ENCODE data around the gene C16orf89. TPM values are rescaled to one million over a fixed set of nuclear protein-coding genes. Genes with fewer than 3 reads are reported as not detected.
"Not testable (repeated sequence)": the region's sequence is repeated elsewhere in the genome, so short reads cannot be mapped to it uniquely, and the experiment has no call there.

C16orf89 gene
- total and polyA plus RNA-seq, 10 of the 15 experiments (the other 5 are each of a cell fraction or from before 2014, with no cell fraction given) = not detected

GRCh38 chr16:5080461-5080860, 14.7 kb upstream of the C16orf89 start:
- H3K4me1 ChIP-seq (ENCODE audit: control insufficient read depth, insufficient read depth, low read length); H3K79me2 ChIP-seq (ENCODE audit: control insufficient read depth, insufficient read depth, low read length); H3K27me3 ChIP-seq (replicated peaks in 1 of 2; ENCODE audit: control insufficient read depth in 2 of 2, insufficient read depth in 2 of 2, low read length in 1 of 2); H3K36me3 ChIP-seq (ENCODE audit: control insufficient read depth in 2 of 2, insufficient read depth in 2 of 2, low read length in 1 of 2); H4K20me1 ChIP-seq (ENCODE audit: control insufficient read depth, insufficient read depth); ATAC-seq; BruUV-seq (replicated peaks); H3K9me3 ChIP-seq (replicated peaks; ENCODE audit: control insufficient read depth, insufficient read depth, low read length); H3K4me3 ChIP-seq; DNase-seq (ENCODE audit: low read depth, low spot score); intact Hi-C loops (cut with micrococcal nuclease; ENCODE audit: unreplicated experiment); RAD21 ChIA-PET (ENCODE audit: unreplicated experiment); FAIRE-seq; POLR2A ChIA-PET; H2AFZ ChIP-seq (ENCODE audit: control insufficient read depth, low read depth, low read length); SMC1A ChIA-PET (ENCODE audit: uncharacterized antibody, unreplicated experiment); H3K27ac ChIP-seq (ENCODE audit: control insufficient read depth, insufficient read depth); CTCF ChIA-PET; H3K9ac ChIP-seq (ENCODE audit: control insufficient read depth, insufficient read depth, low read length); H3K4me2 ChIP-seq (ENCODE audit: control insufficient read depth, insufficient read depth): not testable (repeated sequence)
- 95% methylated on average over 12 of the region's 12 CpGs for WGBS (ENCODE audit: insufficient coverage, insufficient replicate concordance, low lambda C conversion rate, missing lambda C conversion rate)
- in situ Hi-C loops (cut with MboI) = loop anchor here (10.0 kb wide), 1 partner anchor 236 kb away; the partner anchor contains the start of genes GLYR1 and UBN1

DNA sequence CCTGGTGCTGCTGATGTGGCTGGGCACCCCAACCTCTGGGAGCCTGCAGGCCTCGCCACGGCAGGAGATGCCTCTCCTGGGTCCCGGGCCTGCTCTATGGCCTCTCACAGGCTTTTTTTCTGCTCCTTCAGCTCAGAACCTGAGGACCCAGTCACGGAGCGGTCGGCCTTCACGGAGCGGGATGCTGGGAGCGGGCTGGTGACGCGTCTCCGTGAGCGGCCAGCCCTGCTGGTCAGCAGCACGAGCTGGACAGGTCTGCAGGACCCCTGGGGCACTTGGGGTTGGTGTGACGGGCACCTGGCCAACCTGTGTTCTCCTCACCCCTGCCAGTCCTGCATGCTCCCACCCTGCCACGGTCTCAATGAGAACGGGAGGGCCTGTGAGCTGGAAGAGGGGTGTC, 12.9 kb upstream of the C16orf89 start:
- H3K4me2 ChIP-seq (ENCODE audit: control insufficient read depth, insufficient read depth) = no peak overlapping the region
- CTCF ChIA-PET = no interaction called here
- H4K20me1 ChIP-seq (ENCODE audit: control insufficient read depth, insufficient read depth) = no peaks in the 10 kb centered on the region
- H2AFZ ChIP-seq (ENCODE audit: control insufficient read depth, low read depth, low read length) = no peak overlapping the region
- no peaks in the 10 kb centered on the region for H3K4me1 ChIP-seq (ENCODE audit: control insufficient read depth, insufficient read depth, low read length)
- no peak overlapping the region for H3K9ac ChIP-seq (ENCODE audit: control insufficient read depth, insufficient read depth, low read length)
- H3K9me3 ChIP-seq (replicated peaks; ENCODE audit: control insufficient read depth, insufficient read depth, low read length) = no peaks in the 10 kb centered on the region
- ATAC-seq (no peak), DNase-seq (ENCODE audit: low read depth, low spot score) (no peak), FAIRE-seq (no peak)
- peaks cover 5% of the 10 kb centered on the region in 2 experiments; a peak in 3 of 4 replicates for H3K36me3 ChIP-seq (ENCODE audit: control insufficient read depth in 2 of 2, insufficient read depth in 2 of 2, low read length in 1 of 2)
- TF ChIP-seq TCF7 (IDR thresholded peaks at IDR 0.05; ENCODE audit: borderline replicate concordance) (no peak), PML (IDR thresholded peaks at IDR 0.05; ENCODE audit: low read length) (no peak), EGR1 (IDR thresholded peaks at IDR 0.05; ENCODE audit: borderline replicate concordance in 1 of 2, low read depth in 2 of 2, low read length in 2 of 2) (no peak), NBN (IDR thresholded peaks at IDR 0.05) (no peak), NFXL1 (IDR thresholded peaks at IDR 0.05; ENCODE audit: borderline replicate concordance) (no peak), RBBP5 (conservative IDR thresholded peaks at IDR 0.05) (no peak), CBFB (IDR thresholded peaks at IDR 0.05; ENCODE audit: low read depth) (no peak), TBL1XR1 (IDR thresholded peaks at IDR 0.05; ENCODE audit: low read depth, low read length) (no peak), CEBPB (IDR thresholded peaks at IDR 0.05; ENCODE audit: borderline replicate concordance in 1 of 2, low read depth in 2 of 2, low read length in 2 of 2) (no peak), FOXM1 (IDR thresholded peaks at IDR 0.05; ENCODE audit: low read depth, low read length) (no peak), NFIC (IDR thresholded peaks at IDR 0.05; ENCODE audit: low read depth, low read length) (no peak), IKZF1 (conservative IDR thresholded peaks at IDR 0.05) (no peak), TAF1 (IDR thresholded peaks at IDR 0.05; ENCODE audit: borderline replicate concordance, low read depth, low read length) (no peak)
- TF ChIP-seq, protein P1, sequence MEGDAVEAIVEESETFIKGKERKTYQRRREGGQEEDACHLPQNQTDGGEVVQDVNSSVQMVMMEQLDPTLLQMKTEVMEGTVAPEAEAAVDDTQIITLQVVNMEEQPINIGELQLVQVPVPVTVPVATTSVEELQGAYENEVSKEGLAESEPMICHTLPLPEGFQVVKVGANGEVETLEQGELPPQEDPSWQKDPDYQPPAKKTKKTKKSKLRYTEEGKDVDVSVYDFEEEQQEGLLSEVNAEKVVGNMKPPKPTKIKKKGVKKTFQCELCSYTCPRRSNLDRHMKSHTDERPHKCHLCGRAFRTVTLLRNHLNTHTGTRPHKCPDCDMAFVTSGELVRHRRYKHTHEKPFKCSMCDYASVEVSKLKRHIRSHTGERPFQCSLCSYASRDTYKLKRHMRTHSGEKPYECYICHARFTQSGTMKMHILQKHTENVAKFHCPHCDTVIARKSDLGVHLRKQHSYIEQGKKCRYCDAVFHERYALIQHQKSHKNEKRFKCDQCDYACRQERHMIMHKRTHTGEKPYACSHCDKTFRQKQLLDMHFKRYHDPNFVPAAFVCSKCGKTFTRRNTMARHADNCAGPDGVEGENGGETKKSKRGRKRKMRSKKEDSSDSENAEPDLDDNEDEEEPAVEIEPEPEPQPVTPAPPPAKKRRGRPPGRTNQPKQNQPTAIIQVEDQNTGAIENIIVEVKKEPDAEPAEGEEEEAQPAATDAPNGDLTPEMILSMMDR (IDR thresholded peaks at IDR 0.05 in 2 of 3, conservative IDR thresholded peaks at IDR 0.05 in 1 of 3; ENCODE audit: control insufficient read depth in 2 of 3, extremely low read depth in 1 of 3, insufficient read depth in 1 of 3, low read depth in 3 of 3, low read length in 3 of 3) = no peak
- TF ChIP-seq, protein P2, sequence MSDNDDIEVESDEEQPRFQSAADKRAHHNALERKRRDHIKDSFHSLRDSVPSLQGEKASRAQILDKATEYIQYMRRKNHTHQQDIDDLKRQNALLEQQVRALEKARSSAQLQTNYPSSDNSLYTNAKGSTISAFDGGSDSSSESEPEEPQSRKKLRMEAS (IDR thresholded peaks at IDR 0.05; ENCODE audit: low read depth, low read length) = no peak
- H3K27me3 ChIP-seq (replicated peaks in 1 of 2; ENCODE audit: control insufficient read depth in 2 of 2, insufficient read depth in 2 of 2, low read length in 1 of 2) = no peaks in the 10 kb centered on the region
- H3K4me3 ChIP-seq = no peak overlapping the region
- 93% methylated on average over 17 of the region's 17 CpGs for WGBS (ENCODE audit: insufficient coverage, insufficient replicate concordance, low lambda C conversion rate, missing lambda C conversion rate)
- RAD21 ChIA-PET (ENCODE audit: unreplicated experiment) = no interaction called here
- no TSS peak for BruUV-seq (replicated peaks)
- no peak overlapping the region for H3K27ac ChIP-seq (ENCODE audit: control insufficient read depth, insufficient read depth)
- H3K79me2 ChIP-seq (ENCODE audit: control insufficient read depth, insufficient read depth, low read length) = no peaks in the 10 kb centered on the region
- SMC1A ChIA-PET (ENCODE audit: uncharacterized antibody, unreplicated experiment) = no interaction called here
- intact Hi-C loops (cut with micrococcal nuclease; ENCODE audit: unreplicated experiment) = no loop called here
- POLR2A ChIA-PET = no interaction called here
- in situ Hi-C loops (cut with MboI) = no loop called here

Data from GM12878 (cell line).